HG02884 (cell line): ENCODE data around the gene TBX2.

Experiments
- ATAC-seq: cut with Tn5 transposase; IDR thresholded peaks from one replicate; pipeline ENCODE4 v1.9.1; 2021; ENCODE audit warnings: mild to moderate bottlenecking, moderate library complexity; ENCODE audit not compliant: unreplicated experiment

TBX2 gene

DNA sequence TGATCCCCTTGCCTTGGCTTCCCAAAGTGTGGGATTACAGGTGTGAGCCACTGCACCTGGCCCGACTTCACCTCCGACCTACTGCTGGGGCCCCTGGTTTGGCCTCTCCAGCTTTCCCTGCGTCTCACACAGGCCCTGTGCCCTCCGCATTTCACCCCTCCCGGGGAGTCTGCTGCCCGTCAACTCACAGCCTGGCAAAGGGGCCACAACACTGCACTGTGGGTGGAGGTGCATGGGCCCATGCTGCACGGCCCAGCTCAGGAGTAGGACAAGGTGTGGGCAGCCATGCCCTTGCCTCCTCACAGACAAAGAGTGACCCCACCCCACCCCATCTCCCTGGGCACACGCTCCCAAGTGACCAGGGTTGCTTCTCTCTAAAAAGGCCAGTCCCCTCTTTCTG, 12.6 kb upstream of the TBX2 start:
- no peak for ATAC-seq

DNA sequence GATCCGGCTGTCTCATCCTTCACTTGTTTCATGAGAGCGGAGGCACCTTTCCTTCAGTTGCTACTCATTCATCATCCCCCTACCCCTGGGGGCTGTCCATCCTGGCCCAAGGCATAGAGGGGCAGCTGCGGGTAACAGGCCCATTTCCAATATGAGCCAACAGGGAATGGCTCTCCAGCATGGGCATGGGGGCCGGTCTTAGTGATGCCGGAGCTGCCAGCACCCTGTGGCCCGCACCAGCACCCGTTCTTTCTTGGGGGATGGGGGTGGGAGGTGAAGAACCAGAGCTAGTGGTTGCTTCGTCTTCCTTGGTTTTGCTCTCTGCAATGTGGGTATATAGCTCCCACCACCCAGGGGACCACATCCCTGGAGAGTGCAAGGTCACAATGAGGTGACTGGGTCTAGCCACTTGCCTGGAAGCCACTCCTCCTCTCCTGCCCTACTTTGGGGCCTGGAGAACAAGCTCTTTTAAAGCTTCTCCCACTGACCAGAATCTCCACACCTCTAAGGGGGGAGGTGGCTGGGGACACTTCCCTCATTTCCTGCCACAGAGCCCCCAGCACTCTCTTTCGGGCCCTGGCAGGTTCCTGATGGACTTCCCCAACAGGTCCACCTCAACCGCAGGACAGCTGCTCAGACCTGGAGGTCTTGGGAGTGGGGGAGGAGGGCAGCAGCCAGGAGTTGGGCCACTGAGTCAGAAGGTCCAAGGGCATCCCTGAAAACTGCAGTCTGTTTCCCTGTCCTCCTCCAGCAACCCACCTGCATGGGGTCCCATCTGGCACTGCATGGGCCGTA, 11.9 kb upstream of the TBX2 start:
- ATAC-seq = no peak

DNA sequence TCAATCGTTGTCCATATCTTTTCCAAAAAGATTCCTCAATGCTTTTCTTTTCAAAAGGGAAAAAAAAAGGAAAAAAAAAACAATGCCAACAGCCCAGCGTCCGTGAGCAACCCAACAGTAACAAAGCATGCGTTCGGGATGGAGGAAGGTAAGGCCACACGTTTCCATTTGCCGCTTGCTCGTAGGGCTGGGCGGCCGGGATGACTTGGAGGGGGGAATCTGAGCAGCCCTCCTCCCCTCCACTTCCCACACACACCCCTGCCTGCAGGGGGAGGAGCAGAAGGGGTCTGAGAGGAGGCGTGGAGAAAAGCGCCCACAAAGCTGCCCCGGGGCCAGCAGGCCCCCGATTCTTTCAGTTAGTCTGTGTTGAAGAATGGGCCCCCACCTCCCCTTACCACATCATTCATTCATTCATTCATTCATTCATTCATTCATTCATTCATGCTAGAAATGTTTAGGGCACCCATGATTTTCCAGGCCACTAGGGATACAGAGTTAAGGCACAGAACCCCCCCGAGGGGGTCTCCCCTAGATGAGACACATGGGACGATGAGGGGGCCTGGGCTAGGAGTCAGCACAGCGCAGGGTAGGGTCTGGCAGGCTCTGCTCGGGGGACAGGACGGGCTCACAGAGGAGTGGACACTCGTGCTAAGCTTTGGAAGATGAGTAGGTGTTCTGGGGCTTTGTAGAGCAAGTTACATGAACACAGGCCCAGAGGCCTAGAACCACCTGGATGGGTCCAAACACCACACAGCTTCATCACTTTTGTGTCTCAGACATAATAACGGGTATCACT, 10.9 kb upstream of the TBX2 start:
- no peak for ATAC-seq

DNA sequence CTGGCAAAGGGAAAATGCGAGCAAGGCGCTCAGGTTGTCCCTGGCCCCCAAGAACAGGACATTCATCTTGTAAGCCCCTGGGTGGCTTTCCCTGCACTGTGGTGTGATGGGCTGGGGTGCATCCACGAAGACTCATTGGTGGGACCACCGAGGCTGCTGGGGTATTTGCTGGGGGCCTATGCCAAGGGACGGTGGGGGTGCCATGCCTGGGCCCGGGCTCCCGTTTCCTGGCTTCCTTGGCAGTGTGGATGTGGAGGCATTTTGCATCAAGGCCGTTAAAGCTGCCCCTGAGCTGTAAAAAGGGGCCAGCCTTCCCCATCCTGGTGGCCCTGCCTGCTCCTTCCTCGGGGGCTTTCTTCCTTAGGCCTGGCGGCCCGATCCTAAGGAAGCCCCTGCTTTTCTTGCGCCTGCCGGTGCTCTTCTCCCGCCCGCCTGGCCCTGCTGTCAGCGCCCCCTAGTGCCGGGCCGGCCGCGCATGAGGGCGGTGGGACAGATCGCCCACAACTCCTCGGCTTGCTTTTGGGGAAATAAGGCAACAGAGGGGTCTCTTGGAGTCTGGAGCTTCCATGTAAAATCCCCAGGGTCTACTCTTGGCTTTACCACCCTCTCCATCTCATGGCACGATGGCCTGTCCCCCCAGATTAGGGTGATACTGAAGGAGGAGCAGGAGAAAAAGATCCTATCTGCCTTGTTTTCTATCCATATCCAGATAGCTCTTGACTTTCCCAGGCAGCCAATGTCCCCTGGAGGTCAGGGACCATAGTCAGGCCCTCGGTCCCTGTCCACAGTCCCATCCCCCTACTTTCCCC, 9.8 kb upstream of the TBX2 start:
- no peak for ATAC-seq

DNA sequence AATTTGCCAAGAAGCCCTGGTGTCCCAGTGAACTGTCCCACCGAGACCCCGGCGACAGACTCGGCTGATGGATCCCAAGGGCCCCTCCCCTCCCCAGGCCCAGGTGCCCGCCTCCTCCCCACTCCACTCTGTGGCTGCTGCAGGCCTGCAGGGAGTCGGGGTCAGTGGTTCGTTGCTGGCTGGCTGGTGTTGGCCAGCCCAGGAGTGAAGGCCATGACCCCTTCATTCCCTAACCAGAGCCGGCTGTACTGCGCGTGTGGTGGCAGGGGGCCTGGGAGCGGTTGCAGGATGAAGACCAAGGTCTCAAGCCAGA, 9.2 kb upstream of the TBX2 start:
- ATAC-seq = no peak

DNA sequence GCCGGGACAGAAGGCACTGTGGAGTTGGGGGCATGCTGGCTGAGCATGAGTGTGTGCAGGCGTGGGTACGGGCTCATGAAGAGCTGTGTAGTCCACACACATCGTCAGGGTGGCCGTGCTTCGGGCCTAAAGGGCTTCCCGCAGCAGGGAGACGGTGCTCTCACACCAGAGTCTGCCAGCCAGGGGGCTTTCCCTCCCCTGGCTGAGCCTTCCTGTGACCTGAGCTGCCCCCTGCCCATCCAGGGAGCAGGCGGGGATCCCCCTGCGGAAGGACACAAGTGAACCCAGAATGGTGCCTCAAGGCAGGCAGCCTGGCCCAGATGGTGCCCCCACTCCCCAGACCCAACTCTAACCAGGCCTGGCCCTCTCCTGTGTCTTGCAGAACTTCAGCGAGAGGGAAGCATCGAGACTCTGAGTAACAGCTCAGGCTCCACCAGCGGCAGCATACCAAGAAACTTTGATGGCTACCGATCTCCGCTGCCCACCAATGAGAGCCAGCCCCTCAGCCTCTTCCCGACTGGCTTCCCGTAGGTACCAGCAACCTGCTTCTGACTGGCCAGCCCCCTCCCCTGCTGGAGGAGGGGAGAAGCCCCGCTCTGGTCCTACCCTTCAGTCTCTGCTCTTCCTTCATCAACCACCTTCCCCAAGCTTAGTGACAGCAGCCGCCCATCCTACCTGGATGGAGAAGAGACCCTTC, 7.9 kb upstream of the TBX2 start:
- no peak for ATAC-seq

DNA sequence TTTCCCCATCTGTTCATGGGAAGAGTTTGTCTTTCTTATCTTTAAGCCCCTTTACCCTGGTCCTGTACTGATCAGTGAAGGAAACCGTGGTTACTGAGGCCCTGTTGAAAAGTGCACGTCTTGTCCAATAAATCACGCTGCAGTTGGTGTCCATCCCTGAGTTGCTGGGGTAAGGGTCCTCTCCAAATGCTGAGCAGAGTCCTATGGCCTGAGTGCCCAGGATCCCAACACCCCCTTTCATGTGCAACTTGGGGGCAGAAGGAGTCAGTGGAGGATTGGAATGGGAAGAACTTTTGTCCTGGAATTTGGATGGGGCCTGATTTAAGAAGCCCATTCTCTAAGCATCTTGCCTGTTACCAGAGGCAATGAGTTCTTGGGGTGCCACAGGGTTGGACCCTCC, 7.0 kb upstream of the TBX2 start:
- ATAC-seq = no peak

DNA sequence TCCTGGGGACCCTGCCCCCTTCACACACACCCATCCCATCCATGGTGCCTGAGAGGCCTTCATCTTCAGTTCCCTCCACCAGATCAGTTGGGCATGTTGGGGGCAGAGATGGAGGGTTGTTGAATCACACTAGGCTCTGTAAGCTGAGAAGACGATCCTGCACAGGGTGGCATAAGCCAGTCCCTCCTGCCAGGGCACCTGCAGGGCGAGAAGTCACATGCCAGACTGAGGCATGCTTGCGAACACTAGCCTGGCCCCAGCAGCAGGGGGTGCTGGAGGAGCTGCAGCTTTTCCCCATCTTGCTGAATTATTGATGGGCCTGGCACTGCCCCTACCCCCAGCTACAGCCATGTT, 6.1 kb upstream of the TBX2 start:
- no peak for ATAC-seq

DNA sequence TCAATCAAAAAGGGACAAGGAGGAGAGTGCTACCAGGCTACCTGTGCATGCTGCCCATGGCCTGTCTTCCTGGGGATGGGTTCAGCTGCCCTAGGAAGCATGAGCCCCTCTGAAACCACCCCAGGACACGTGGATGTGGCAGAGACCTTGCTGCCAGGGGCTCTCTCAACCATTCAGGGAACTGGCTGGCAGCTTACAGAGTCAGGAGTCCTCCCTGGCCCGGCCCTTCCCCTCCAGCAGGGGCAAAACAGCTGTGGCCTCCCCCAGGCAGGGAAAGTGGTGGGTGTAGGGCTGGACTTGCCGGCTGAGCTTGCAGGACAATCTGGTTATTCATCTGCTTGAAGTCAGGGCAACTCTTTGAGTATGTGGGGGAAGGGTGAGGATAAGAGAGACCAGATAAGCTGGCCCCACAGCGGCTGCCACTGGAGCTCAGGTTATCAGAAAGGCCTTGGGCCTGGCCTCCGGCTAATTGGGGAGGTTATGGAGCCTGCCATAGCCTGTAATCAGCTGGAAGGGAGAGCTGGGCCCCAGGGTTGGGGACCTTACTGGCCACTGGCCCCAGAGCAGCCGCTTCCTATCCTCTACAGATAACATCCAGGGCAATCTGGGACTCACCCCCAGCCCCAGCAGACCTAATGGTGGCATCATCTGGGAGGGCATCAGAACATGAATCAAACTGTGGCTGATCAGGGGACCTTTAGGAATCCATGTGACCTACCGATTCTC, 5.6 kb upstream of the TBX2 start:
- no peak for ATAC-seq

DNA sequence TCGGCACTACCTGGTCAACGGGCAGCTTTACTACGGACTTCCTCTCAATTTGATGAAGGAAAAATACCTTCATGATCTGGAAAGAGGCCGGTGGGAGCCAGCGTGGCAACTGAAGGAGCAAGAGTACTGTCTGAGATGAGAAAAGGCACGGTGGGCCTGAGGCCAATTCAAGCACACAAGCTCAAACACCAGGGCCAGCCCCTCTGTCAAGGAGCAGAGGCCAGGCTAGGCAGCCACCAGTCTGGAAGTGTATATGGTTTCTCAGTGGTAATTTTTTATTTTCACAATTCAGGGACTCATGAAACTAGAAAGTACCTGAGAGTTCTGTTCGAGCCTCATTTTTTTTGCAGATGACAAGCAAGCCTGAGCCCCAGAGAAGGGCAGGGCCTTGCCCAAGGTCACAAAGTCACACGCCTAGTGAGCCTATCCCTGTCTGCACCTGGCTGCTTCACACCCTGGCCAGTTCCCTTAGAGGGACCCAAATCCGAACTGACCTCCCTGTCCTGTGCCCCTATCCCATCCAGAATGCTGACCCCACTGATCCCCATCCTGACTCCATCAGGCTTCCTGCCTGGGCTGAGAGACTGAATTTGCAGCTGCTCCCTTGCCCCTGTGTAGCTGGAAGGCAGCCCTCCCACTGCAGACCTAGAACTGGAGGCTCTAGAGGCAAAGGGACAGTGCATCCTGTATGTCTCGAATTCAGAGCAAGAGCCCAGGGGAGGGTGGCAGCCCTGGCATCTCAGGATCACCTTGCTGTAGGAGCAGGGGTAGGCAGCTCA, 4.8 kb upstream of the TBX2 start:
- no peak for ATAC-seq

DNA sequence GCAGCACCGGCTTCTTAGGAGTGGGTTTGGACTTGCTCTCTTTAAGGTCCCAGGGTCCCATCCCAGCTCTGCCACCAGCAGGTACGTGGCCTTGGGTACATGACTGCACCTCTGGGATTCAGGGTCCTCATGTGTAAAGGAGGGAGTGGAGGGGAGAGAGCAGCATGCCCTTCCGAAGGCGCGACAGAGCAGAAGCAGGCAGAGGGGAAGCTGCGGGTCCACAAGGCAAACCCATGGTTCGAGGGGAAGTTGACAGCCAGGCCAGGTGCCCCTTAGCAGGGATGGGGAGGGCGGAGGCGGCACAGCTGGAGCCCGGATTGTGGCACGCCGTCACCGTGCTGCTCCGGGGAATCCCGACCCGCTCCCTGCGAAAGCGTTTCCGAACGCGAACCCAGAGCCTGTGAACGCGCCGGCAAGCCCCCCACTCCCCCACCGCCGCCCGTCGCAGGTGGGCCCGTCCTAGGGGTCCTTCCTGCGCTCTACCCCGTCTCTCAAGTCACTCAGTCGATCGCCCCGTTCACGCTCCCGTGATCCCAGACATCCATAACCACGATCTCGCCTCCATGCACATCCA, 4.1 kb upstream of the TBX2 start:
- ATAC-seq = no peak

DNA sequence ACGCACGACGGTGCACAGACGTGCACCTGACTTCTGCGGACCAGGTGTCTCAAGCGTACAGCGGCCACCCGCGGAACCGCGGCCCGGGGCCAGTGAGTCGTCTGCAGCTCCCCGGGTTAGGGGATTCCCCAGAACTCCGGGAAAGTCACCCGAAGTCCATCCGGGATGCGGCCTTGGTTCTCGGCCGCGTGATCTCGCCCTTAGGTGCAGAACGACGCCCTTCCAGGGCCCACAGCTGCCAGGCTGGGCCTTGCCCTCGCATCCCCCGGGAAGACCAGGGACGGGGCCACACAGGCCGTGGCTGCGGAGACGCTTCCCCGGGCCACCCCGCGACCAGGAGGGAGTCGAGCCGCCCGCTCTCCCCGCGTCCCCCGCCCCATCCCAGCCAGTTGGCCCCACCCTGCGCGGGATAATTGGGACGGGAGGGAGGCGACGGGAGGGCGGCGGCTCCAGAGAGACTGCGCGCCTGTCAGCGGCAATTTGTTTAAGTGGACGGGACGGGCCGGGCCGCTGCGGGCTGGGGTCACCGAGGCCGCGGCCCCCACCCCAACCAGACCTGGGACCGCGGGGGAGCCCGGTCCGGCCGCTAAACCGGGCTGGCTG, 3.6 kb upstream of the TBX2 start:
- no peak for ATAC-seq

DNA sequence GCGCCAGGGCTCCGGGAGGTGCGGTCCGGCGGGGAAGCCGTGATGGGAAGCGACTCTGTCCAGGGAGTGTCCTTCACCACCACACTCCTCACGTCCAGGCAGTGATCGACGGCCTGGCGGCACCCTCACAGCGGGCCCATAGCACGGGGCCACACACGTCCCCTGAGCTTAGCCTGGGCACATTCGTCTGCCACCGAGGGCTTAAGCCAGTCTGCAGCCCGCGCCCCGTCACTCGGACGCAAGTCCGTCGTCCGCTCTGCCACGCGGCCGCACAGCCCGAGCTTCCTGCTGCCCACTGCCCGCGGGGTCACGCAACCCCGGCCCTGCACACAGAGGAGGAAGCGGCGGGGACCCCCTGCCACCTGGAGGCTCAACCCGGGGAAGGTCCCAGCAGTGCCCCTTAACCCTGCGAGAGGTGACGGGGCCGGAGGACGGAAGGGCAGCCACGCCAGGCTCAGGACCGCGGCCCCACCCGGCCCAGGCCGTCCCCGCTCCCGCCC, 3.0 kb upstream of the TBX2 start:
- ATAC-seq = no peak

DNA sequence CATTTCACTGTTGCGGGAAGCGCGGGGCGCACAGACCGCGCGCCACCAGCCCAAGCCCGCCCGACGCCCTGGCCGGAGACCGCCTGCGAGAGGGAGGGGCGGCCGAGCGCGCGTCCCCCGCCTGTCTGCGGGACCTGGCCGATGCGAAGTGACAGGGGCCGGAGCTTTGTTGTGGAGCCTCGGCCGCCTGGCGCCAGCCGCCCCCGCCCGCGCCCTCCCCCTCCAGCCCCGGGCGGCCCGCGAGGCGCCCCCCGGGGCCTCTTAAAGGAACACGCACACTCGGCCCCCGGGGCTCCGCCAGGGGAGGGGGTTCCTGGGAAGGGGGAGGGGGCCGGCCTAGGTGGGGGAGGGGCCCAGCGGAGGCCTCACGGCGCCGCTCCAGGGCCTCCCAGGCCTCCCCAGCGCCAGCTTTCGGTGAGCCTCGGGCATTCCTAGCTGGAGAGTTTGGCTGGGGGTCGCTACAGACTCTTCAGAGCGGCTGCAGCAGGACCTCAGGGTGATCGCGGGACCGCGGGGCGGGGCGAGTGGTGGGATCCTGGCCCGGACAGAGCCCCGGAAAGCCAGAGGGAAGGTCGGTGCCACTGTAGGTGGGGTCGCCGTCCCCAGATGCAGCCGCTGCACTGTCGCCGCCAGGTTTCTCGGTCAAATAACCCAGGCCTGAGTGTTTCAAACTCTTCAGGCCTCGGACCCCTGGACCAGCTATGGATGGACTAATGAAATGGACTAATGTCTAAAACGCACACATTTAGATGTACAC, 2.4 kb upstream of the TBX2 start:
- no peak for ATAC-seq

DNA sequence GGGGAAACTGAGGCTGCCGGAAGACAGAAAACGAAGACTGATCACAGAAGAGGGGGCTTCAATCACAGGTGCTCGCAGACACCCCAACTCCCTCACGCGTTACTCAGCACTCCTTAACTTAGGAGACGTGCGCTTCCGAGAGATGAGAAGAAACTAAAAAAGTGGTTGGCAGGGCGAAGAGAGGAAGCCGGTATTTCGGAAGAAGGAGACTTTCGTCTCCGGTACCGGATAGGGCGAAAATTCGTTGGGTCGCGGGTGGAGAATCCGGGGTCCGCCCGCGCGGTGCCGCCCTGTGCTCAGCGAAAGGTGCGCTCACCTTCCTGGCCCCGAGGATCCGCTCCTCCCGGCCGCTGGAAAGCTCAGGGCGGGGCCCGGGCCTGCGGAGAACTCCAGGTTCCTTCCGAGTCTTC, 917 bp upstream of the TBX2 start:
- no peak for ATAC-seq

DNA sequence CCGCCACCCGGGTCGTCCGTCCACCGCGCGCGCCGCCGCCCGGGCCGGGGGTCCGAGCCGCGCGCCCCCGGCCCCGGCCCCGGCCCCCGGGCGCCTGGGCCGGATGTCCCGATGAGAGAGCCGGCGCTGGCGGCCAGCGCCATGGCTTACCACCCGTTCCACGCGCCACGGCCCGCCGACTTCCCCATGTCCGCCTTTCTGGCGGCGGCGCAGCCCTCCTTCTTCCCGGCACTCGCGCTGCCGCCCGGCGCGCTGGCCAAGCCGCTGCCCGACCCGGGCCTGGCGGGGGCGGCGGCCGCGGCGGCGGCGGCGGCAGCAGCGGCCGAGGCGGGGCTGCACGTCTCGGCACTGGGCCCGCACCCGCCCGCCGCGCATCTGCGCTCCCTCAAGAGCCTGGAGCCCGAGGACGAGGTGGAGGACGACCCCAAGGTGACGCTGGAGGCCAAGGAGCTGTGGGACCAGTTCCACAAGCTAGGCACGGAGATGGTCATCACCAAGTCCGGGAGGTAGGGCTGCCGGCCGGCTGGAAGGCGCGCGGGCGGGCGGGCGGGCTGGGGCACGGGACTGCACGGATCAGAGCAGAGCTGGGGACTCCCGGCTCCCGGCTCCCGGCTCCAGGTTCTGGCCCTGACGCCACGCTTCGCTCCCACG, 548 bp downstream of the TBX2 start:
- ATAC-seq = no peak

DNA sequence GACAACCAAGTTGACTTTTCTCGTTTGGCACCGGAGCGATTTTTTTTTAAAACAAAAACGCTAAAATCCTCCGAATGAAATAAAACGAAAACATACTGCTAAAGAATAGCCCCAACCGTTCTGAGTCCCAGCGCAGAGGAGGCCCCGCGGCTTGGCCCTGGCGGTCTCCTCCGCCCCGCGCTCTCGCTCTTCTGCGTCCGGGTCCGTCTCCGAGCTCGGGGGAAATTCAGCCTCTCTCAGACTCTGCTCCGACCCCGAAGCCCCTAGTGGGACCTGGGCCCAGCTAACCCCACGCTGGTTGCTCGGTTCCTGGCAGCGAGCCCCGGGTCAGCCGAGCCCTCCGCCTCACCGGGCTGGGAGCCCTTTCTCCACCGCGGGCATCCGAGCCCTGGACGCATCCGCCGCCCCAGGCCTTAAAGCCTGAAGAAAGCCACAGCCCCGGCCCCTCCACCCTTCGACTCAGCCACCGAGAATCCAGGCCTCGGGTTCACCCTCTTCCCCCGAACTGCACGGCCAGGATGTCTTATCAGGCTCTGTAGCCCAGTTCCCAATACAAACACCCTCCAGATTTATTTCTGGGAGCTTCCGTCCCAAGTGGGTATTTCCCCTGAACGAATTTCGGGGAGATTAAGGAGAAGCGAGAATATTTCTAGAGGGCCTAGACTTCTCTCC, 1.2 kb downstream of the TBX2 start:
- ATAC-seq = no peak
